Hepatocyte (in vitro differentiated cells): ENCODE data around the gene PDE6C. TPM values are rescaled to one million over a fixed set of nuclear protein-coding genes. Genes with fewer than 3 reads are reported as not detected.

Experiments used
- DNase-seq: peaks from one replicate; pipeline ENCODE4 v3.0.0-alpha.2; 2016; ENCODE audit warnings: low spot score
- H2AFZ ChIP-seq: fragments of 200-600 bp; sonication (generic); 2 replicates; pipeline ENCODE4 v1.6.0; 2016; ENCODE audit warnings: antibody characterized with exemption, mild to moderate bottlenecking
- H3K27ac ChIP-seq: fragments of 200-600 bp; sonication (generic); 2 replicates; pipeline ENCODE4 v1.5.1; 2016; ENCODE audit warnings: mild to moderate bottlenecking
- H3K27me3 ChIP-seq: fragments of 200-600 bp; sonication (generic); 2 replicates; pipeline ENCODE4 v1.6.1; 2016
- H3K36me3 ChIP-seq: fragments of 200-600 bp; sonication (generic); replicated peaks from 2 replicates; pipeline ENCODE4 v1.5.1; 2016; ENCODE audit warnings: low read depth; ENCODE audit not compliant: insufficient read depth
- H3K4me1 ChIP-seq: fragments of 200-600 bp; sonication (generic); 2 replicates; pipeline ENCODE4 v1.5.1; 2016; ENCODE audit warnings: mild to moderate bottlenecking, moderate library complexity; ENCODE audit not compliant: insufficient read depth
- H3K4me2 ChIP-seq: fragments of 200-600 bp; sonication (generic); 2 replicates; pipeline ENCODE4 v1.6.0; 2016
- H3K4me3 ChIP-seq: fragments of 200-600 bp; sonication (generic); 2 replicates; pipeline ENCODE4 v1.5.1; 2016; ENCODE audit warnings: mild to moderate bottlenecking
- H3K79me2 ChIP-seq: fragments of 200-600 bp; sonication (generic); 2 replicates; pipeline ENCODE4 v1.6.0; 2017; ENCODE audit warnings: mild to moderate bottlenecking
- H3K9me2 ChIP-seq: fragments of 200-600 bp; sonication (generic); replicated peaks from 2 replicates; pipeline ENCODE4 v1.6.0; 2017; ENCODE audit warnings: mild to moderate bottlenecking; ENCODE audit not compliant: insufficient read depth
- H3K9me3 ChIP-seq: fragments of 200-600 bp; sonication (generic); 2 replicates; pipeline ENCODE4 v1.5.1; 2016; ENCODE audit warnings: low read depth, mild to moderate bottlenecking
- H4K20me1 ChIP-seq: fragments of 200-600 bp; sonication (generic); 2 replicates; pipeline ENCODE4 v1.6.0; 2016; ENCODE audit warnings: mild to moderate bottlenecking; ENCODE audit not compliant: insufficient read depth, poor library complexity, severe bottlenecking
- EZH2 ChIP-seq: fragments of 200-600 bp; sonication (generic); IDR thresholded peaks from 2 replicates; pipeline ENCODE4 v1.6.1; 2016; ENCODE audit warnings: antibody characterized with exemption, mild to moderate bottlenecking, borderline replicate concordance
- EZH2phosphoT487 ChIP-seq: fragments of 200-600 bp; sonication (generic); IDR thresholded peaks from one replicate; pipeline ENCODE4 v1.6.1; 2018; ENCODE audit warnings: antibody characterized with exemption, mild to moderate bottlenecking, low read depth, moderate library complexity; ENCODE audit not compliant: unreplicated experiment, severe bottlenecking
- WGBS: methylation state at CpG from one replicate; pipeline ENCODE4 v1.1.6; 2016; ENCODE audit warnings: low lambda C conversion rate; ENCODE audit errors: missing lambda C conversion rate; 5-methylcytosine and 5-hydroxymethylcytosine counted together
- polyA plus RNA-seq: library from polyadenylated mRNA; unstranded; fragments of >200 nt; fragmentation: Nextera tagmentation; extraction: Ambion mirVana; gene quantifications from 2 replicates; pipeline ENCODE4 v1.2.1, GENCODE V29; 2016
- total RNA-seq: library from RNA; depleted of rRNA; stranded (reverse); fragments of >200 nt; gene quantifications from 2 replicates; pipeline ENCODE4 v1.2.3, GENCODE V29; 2014
- TF ChIP-seq, protein P1 (sequence below): fragments of 200-600 bp; sonication (generic); IDR thresholded peaks from 2 replicates; pipeline ENCODE4 v1.5.1; 2016; ENCODE audit warnings: antibody characterized with exemption, mild to moderate bottlenecking; ENCODE audit not compliant: poor library complexity

PDE6C gene
- total and polyA plus RNA-seq, 2 experiments from 2014 or later, result 0.07 to 0.15 TPM

GRCh38 chr10:93622942-93623341 is 10.6 kb downstream of the PDE6C start:
- Histone ChIP-seq H3K9me2 (no peaks in the 10 kb centered on the region), H3K4me2 (no peak overlapping the region), H3K27me3 (no peaks in the 10 kb centered on the region), H2AFZ (no peak overlapping the region), H4K20me1 (no peaks in the 10 kb centered on the region), H3K4me3 (no peak overlapping the region), H3K4me1 (no peaks in the 10 kb centered on the region), H3K36me3 (no peaks in the 10 kb centered on the region), H3K9me3 (no peaks in the 10 kb centered on the region), H3K79me2 (no peaks in the 10 kb centered on the region), H3K27ac (no peak overlapping the region)
- WGBS, result 88% methylated on average over 1 of the region's 1 CpG
- TF ChIP-seq, protein P1, sequence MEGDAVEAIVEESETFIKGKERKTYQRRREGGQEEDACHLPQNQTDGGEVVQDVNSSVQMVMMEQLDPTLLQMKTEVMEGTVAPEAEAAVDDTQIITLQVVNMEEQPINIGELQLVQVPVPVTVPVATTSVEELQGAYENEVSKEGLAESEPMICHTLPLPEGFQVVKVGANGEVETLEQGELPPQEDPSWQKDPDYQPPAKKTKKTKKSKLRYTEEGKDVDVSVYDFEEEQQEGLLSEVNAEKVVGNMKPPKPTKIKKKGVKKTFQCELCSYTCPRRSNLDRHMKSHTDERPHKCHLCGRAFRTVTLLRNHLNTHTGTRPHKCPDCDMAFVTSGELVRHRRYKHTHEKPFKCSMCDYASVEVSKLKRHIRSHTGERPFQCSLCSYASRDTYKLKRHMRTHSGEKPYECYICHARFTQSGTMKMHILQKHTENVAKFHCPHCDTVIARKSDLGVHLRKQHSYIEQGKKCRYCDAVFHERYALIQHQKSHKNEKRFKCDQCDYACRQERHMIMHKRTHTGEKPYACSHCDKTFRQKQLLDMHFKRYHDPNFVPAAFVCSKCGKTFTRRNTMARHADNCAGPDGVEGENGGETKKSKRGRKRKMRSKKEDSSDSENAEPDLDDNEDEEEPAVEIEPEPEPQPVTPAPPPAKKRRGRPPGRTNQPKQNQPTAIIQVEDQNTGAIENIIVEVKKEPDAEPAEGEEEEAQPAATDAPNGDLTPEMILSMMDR, result no peak
- TF ChIP-seq EZH2 (no peak), EZH2phosphoT487 (no peak)
- DNase-seq, result no peak

DNA sequence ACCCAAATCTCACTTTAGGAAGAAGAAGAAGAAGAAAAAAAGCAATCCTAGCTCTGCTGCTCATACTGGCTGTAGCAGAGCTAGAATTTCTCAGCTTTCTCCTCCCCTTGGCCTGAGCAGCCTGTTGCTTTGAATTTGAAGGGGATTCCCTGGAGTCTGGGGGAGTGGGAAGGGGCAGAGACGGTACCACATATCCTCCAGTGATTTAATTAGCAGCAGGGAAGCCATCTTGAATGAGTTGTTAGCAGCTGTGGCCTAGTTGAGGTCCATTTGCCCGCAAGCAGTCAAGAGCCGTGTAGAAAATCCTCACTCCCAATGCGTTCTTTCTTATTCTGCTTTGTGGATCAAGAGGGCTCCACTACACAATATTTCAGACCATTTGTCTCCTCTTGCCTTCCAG is 16.5 kb downstream of the PDE6C start:
- Histone ChIP-seq H4K20me1 (no peaks in the 10 kb centered on the region), H3K27ac (no peak overlapping the region), H3K27me3 (no peaks in the 10 kb centered on the region), H3K79me2 (no peaks in the 10 kb centered on the region), H3K4me2 (no peak overlapping the region), H3K4me3 (no peak overlapping the region), H3K9me2 (no peaks in the 10 kb centered on the region), H2AFZ (no peak overlapping the region), H3K4me1 (no peaks in the 10 kb centered on the region), H3K36me3 (no peaks in the 10 kb centered on the region), H3K9me3 (no peaks in the 10 kb centered on the region)
- 86% methylated on average over 4 of the region's 4 CpGs for whole genome bisulfite sequencing
- TF ChIP-seq, protein P1, result no peak
- no peak for TF ChIP-seq EZH2
- TF ChIP-seq EZH2phosphoT487, result no peak
- no peak for DNase-seq

DNA sequence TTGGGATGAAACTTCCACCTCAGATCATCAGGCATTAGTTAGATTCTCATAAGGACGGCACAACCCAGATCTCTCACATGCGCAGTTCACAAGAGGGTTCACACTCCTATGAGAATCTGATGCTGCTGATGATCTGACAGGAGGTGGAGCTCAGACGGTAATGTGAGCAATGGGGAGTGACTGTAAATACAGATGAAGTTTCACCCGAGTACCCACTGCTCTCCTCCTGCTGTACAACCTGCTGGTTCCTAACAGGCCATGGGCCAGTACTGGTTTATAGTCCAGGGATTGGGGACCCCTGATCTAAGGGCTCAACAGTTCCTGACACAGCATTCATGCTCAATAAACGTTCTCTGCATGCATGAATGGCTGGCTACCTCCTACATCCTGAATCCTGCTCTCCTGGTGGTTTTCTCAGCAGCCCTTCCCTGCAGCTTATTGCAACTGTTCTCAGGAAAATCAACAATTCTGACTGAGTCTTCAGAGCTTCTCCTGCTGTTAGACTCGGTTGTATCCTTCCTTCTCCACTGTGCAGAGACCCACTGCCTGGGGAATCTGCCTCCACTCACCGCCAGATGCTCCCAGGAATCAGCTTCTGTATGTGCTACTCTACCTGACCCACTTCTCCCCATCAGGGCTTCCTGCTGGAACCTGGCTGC is 17.4 kb downstream of the PDE6C start:
- TF ChIP-seq, protein P1, result no peak
- TF ChIP-seq EZH2, result no peak
- no peaks in the 10 kb centered on the region for H3K9me3 ChIP-seq
- H2AFZ ChIP-seq, result no peak overlapping the region
- H3K4me2 ChIP-seq, result no peak overlapping the region
- no peak overlapping the region for H3K27ac ChIP-seq
- no peaks in the 10 kb centered on the region for H3K79me2 ChIP-seq
- H3K9me2 ChIP-seq, result no peaks in the 10 kb centered on the region
- no peaks in the 10 kb centered on the region for H3K36me3 ChIP-seq
- no peaks in the 10 kb centered on the region for H3K27me3 ChIP-seq
- no peaks in the 10 kb centered on the region for H4K20me1 ChIP-seq
- H3K4me3 ChIP-seq, result no peak overlapping the region
- 69% methylated on average over 7 of the region's 7 CpGs for WGBS
- no peaks in the 10 kb centered on the region for H3K4me1 ChIP-seq
- no peak for DNase-seq
